SK-N-SH (cell line): Measurements from ENCODE around the gene OXSR1.

ENCODE experiments used
- CTCF ChIP-seq: fragments of 200-600 bp; sonication (generic); IDR thresholded peaks from 2 replicates; pipeline ENCODE4 v1.6.1; 2017; ENCODE audit warnings: antibody characterized with exemption, mild to moderate bottlenecking, moderate library complexity
- FOXJ3 ChIP-seq: sonication (generic); formaldehyde crosslinking; IDR thresholded peaks from 2 replicates; pipeline ENCODE4 v1.5.1; 2020; ENCODE audit warnings: mild to moderate bottlenecking, missing genetic modification reagents
- GABPA ChIP-seq: IDR thresholded peaks from 2 replicates; pipeline ENCODE4 v1.4.0; 2012; ENCODE audit warnings: low read depth, mild to moderate bottlenecking
- GATA2 ChIP-seq: sonication (generic); formaldehyde crosslinking; IDR thresholded peaks from 2 replicates; pipeline ENCODE4 v1.5.0; 2020; ENCODE audit warnings: mild to moderate bottlenecking, missing genetic modification reagents

- TF ChIP-seq CTCF (no peak), GATA2 (CRISPR knock-in tag) (no peak), GABPA (no peak), FOXJ3 (CRISPR knock-in tag) (no peak)
Observed at GRCh38 chr3:38148311-38148882, 16.9 kb upstream of the OXSR1 start.
